ENCODE results near the gene GPR18. TPM values are rescaled to one million over a fixed set of nuclear protein-coding genes. Genes with fewer than 3 reads are reported as not detected.
"Not testable (repeated sequence)": the region's sequence is repeated elsewhere in the genome, so short reads cannot be mapped to it uniquely, and the experiment has no call there.

Gene GPR18
- total and polyA plus RNA-seq, 7 experiments from 2014 or later, result 11.5 to 40.4 (median 27.9) TPM

DNA sequence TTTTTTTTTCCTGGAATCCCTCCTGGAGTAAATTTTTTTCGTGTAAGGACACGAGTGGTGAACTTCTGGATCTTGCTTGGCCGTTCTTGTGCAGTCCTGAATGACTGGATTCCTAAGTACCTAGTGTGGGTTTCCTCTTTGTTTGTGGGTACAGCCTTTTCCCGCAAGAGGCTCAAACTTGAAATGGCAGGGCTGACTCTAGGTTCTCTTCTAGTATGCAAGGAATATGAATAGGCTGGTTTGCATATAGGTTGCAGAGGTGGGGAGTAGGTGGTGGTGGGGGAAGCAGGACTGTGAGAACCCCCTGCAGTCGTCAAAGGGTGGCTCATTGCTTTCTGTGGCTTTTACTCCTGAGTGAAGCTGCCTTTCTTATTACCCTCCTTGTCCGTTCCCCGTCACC lies 43.9 kb downstream of the GPR18 start:
- no peak for ATAC-seq
- peak overlapping the region; percentile 85 for H3K27ac ChIP-seq (ENCODE audit: low read depth, low read length)
- peaks cover 49 to 93% (median 79%) of the 10 kb centered on the region in 7 donors for H3K4me1 Mint-ChIP-seq
- H3K36me3 ChIP-seq (ENCODE audit: control insufficient read depth in 2 of 3, insufficient read depth in 3 of 3, low read length in 3 of 3), result no peaks in the 10 kb centered on the region
- POLR2A ChIA-PET, result interaction anchor here (0.7 to 7.4 kb wide), 12 partner anchors 10 to 223 kb away, joined by 3 to 273 read pairs (median 4); partner anchors contain the start of genes GPR18 and UBAC2
- H3K36me3 Mint-ChIP-seq, result peaks cover 0 to 36% (median 20%) of the 10 kb centered on the region in 5 donors
- no peaks in the 10 kb centered on the region for H3K9me3 ChIP-seq (ENCODE audit: control insufficient read depth in 2 of 3, low read length in 3 of 3)
- H3K27me3 ChIP-seq (ENCODE audit: control insufficient read depth in 2 of 2, insufficient read depth in 2 of 2, low read length in 2 of 2), result no peaks in the 10 kb centered on the region
- DNase-seq, result peak in 4 of 9 donors; percentile 34 to 53 (median 46)
- peak overlapping the region; percentile 94 to 100 (median 99) for H3K27ac Mint-ChIP-seq
- peaks cover 46 to 67% of the 10 kb centered on the region in 2 donors for H3K4me1 ChIP-seq (ENCODE audit: control insufficient read depth in 2 of 2, insufficient read depth in 2 of 2, low read length in 2 of 2)
- no peaks in the 10 kb centered on the region for H3K27me3 Mint-ChIP-seq
- peak overlapping the region; percentile 69 to 95 (median 92) for H3K4me3 Mint-ChIP-seq
- intact Hi-C loops (cut with micrococcal nuclease), result loop anchor here (2.0 to 10.0 kb wide), 4 partner anchors 13 to 391 kb away; partner anchors contain the start of genes CLYBL (in 1 of the 2) and UBAC2 (in 1 of the 2)
- H3K4me3 ChIP-seq (ENCODE audit: low read length), result peak overlapping the region; percentile 53
- H3K9me3 Mint-ChIP-seq, result peaks cover 0 to 2% (median 0%) of the 10 kb centered on the region in 11 donors
- CTCF ChIA-PET, result interaction anchor here (0.5 to 1.5 kb wide), 3 partner anchors 14 to 90 kb away, joined by 3 to 4 read pairs (median 4); no protein-coding TSS in a partner anchor

DNA sequence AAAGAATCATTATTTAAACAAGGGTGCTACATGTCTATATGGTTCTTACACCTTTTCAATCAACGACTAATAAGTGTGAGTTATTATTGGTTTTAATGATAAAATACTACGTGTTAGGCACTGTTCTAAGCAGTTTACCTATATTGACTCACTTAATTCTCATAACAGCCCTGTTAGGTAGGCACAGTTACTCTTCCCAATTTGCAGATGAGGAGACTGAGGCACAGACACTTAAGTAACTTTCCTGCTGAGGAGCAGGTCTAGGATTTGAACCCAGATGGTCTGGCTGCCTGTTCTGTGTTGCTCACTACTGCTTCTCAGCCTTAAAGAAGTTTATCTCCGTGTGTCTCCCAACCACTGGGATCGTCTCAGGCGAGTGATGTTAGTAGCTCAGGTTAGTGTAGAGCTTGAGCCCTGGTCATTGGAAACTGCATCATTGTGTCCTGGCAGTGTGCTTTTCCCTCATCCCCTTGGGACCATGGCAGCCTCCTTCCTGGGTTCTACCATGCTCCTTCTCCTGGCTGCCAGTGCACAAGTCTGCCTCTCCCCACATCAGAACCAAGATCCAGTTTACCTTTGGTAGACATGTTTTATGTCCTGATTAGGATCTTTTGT lies 46.7 kb downstream of the GPR18 start:
- H3K36me3 Mint-ChIP-seq, result peaks cover 6 to 34% (median 24%) of the 10 kb centered on the region in 5 donors
- H3K27ac Mint-ChIP-seq, result peak overlapping the region in 8 of 9 donors; percentile 10 to 87 (median 72)
- Histone ChIP-seq H3K27ac (ENCODE audit: low read depth, low read length) (peak overlapping the region; percentile 7), H3K4me3 (ENCODE audit: low read length) (no peak overlapping the region), H3K9me3 (ENCODE audit: control insufficient read depth in 2 of 3, low read length in 3 of 3) (no peaks in the 10 kb centered on the region), H3K36me3 (ENCODE audit: control insufficient read depth in 2 of 3, insufficient read depth in 3 of 3, low read length in 3 of 3) (peaks cover 0 to 7% (median 0%) of the 10 kb centered on the region in 3 experiments), H3K27me3 (ENCODE audit: control insufficient read depth in 2 of 2, insufficient read depth in 2 of 2, low read length in 2 of 2) (no peaks in the 10 kb centered on the region), H3K4me1 (ENCODE audit: control insufficient read depth in 2 of 2, insufficient read depth in 2 of 2, low read length in 2 of 2) (peaks cover 22 to 62% of the 10 kb centered on the region in 2 donors)
- peak overlapping the region in 8 of 10 donors; percentile 17 to 73 (median 30) for H3K4me3 Mint-ChIP-seq
- CTCF ChIA-PET, result interaction anchor here (0.6 kb wide), 1 partner anchor 44 kb away, joined by 3 read pairs; no protein-coding TSS in a partner anchor
- no peaks in the 10 kb centered on the region for H3K27me3 Mint-ChIP-seq
- peaks cover 48 to 93% (median 75%) of the 10 kb centered on the region in 7 donors for H3K4me1 Mint-ChIP-seq
- peaks cover 0 to 2% (median 0%) of the 10 kb centered on the region in 11 donors for H3K9me3 Mint-ChIP-seq
- DNase-seq (no peak), ATAC-seq (no peak)
- POLR2A ChIA-PET, result interaction anchor here (0.8 to 3.7 kb wide), 2 partner anchors 10 to 47 kb away, joined by 3 to 18 read pairs; partner anchors contain the start of gene UBAC2
- intact Hi-C loops (cut with micrococcal nuclease), result loop anchor here in 1 of 2 donors (10.0 kb wide), 1 partner anchor 393 kb away; the partner anchor contains the start of gene CLYBL

DNA sequence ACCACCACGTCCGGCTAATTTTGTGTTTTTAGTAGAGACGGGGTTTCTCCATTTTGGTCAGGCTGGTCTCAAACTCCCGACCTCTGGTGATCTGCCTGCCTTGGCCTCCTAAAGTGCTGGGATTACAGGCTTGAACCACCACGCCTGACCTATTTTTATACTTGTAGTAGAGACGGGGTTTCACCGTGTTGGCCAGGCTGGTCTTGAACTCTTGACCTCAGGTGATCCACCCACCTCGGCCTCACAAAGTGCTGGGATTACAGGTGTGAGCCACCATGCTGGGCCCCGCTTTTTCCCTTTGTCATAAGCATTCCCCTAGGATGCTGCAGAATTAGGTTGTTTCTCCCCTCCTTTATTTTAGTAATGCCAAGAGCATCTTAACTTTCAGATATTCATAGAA lies 47.6 kb downstream of the GPR18 start:
- Histone ChIP-seq H3K4me1 (ENCODE audit: control insufficient read depth in 2 of 2, insufficient read depth in 2 of 2, low read length in 2 of 2) (peaks cover 21 to 62% of the 10 kb centered on the region in 2 donors), H3K36me3 (ENCODE audit: control insufficient read depth in 2 of 3, insufficient read depth in 3 of 3, low read length in 3 of 3) (peaks cover 0 to 14% (median 0%) of the 10 kb centered on the region in 3 experiments)
- H3K27me3 ChIP-seq (ENCODE audit: control insufficient read depth in 2 of 2, insufficient read depth in 2 of 2, low read length in 2 of 2); H3K4me3 ChIP-seq (ENCODE audit: low read length); H3K9me3 ChIP-seq (ENCODE audit: control insufficient read depth in 2 of 3, low read length in 3 of 3); CTCF ChIA-PET; H3K27me3 Mint-ChIP-seq; ATAC-seq; H3K27ac ChIP-seq (ENCODE audit: low read depth, low read length); H3K9me3 Mint-ChIP-seq; DNase-seq: not testable (repeated sequence)
- H3K27ac Mint-ChIP-seq, result peak overlapping the region in 7 of 9 donors; percentile 16 to 85 (median 56)
- POLR2A ChIA-PET, result interaction anchor here (3.7 to 15.2 kb wide), 2 partner anchors 6 to 9 kb away, joined by 18 to 273 read pairs; partner anchors contain the start of gene UBAC2
- H3K4me1 Mint-ChIP-seq, result peaks cover 55 to 94% (median 81%) of the 10 kb centered on the region in 7 donors
- intact Hi-C loops (cut with micrococcal nuclease), result loop anchor here in 1 of 2 donors (10.0 kb wide), 1 partner anchor 394 kb away; the partner anchor contains the start of gene CLYBL
- H3K36me3 Mint-ChIP-seq, result peaks cover 7 to 41% (median 25%) of the 10 kb centered on the region in 5 donors
- H3K4me3 Mint-ChIP-seq, result peak overlapping the region in 4 of 10 donors; percentile 18 to 73 (median 36)

DNA sequence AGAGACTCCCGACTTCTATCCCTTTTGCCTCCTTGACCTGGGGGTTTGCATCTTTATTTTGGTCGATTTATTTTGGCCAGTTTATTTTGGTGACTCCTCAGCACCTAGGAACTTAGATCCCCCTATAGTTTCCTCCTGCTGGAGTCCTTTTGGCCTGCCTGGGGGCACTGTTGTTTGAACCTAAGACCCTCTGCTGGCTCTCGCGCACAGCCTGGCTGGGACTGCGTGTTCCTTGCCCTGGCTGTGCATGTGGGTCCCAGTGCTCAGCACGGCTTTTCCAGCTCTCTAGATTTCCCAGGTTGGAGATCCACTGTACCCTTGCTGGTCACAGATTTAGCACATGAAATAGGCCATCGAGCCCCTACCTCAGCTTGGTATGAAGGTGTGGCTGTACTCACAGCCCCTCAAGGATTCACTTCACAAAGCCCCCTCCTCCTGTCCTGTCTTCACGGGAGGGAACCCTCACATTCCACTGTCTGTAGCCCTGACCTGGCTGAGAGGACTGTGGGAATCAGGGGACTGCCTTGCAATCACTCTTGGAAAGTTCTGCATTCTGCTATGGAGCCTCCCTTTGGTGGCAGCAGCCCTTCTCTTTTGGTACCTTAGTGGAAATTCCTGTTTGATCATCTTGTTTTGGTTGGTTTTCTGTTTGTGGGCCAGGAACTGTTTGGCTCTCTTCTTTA lies 49.2 kb downstream of the GPR18 start:
- ChIA-PET POLR2A (interaction anchor here (0.6 to 15.2 kb wide), 7 partner anchors 8 to 318 kb away, joined by 3 to 273 read pairs (median 4); partner anchors contain the start of gene UBAC2), CTCF (interaction anchor here (0.6 to 0.9 kb wide), 2 partner anchors 16 to 28 kb away, joined by 3 read pairs; no protein-coding TSS in a partner anchor)
- Histone ChIP-seq H3K4me3 (ENCODE audit: low read length) (no peak overlapping the region), H3K4me1 (ENCODE audit: control insufficient read depth in 2 of 2, insufficient read depth in 2 of 2, low read length in 2 of 2) (peaks cover 26 to 62% of the 10 kb centered on the region in 2 donors), H3K9me3 (ENCODE audit: control insufficient read depth in 2 of 3, low read length in 3 of 3) (no peaks in the 10 kb centered on the region), H3K36me3 (ENCODE audit: control insufficient read depth in 2 of 3, insufficient read depth in 3 of 3, low read length in 3 of 3) (peaks cover 0 to 14% (median 0%) of the 10 kb centered on the region in 3 experiments), H3K27ac (ENCODE audit: low read depth, low read length) (peak overlapping the region; percentile 43), H3K27me3 (ENCODE audit: control insufficient read depth in 2 of 2, insufficient read depth in 2 of 2, low read length in 2 of 2) (no peaks in the 10 kb centered on the region)
- H3K27ac Mint-ChIP-seq, result peak overlapping the region in 8 of 9 donors; percentile 60 to 94 (median 83)
- H3K36me3 Mint-ChIP-seq, result peaks cover 7 to 46% (median 22%) of the 10 kb centered on the region in 5 donors
- H3K27me3 Mint-ChIP-seq, result peaks cover 0 to 2% (median 0%) of the 10 kb centered on the region in 5 donors
- peaks cover 0 to 2% (median 0%) of the 10 kb centered on the region in 11 donors for H3K9me3 Mint-ChIP-seq
- no peak for ATAC-seq
- DNase-seq, result no peak
- H3K4me3 Mint-ChIP-seq, result peak overlapping the region in 8 of 10 donors; percentile 7 to 72 (median 62)
- intact Hi-C loops (cut with micrococcal nuclease), result no loop called here
- H3K4me1 Mint-ChIP-seq, result peaks cover 58 to 94% (median 81%) of the 10 kb centered on the region in 7 donors

DNA sequence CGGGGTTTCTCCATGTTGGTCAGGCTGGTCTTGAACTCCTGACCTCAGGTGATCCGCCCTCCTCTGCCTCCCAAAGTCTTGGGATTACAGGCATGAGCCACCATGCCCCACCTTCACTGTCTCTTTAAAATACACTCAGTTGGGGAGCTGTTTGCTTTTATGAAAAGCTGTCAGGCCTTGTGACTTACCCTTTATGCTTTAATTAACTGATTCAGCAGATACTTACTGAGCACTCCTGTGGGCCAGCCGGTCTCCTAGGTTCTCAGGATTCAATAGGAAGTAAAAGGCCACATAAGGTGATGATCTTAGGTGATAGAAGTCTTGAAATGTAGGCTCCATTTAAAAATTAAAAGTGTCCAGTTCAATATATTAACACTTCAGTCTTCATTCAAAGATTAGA lies 50.0 kb downstream of the GPR18 start:
- ATAC-seq (no peak), DNase-seq (no peak)
- H3K9me3 ChIP-seq (ENCODE audit: control insufficient read depth in 2 of 3, low read length in 3 of 3), result no peaks in the 10 kb centered on the region
- H3K36me3 Mint-ChIP-seq, result peaks cover 7 to 49% (median 21%) of the 10 kb centered on the region in 5 donors
- peaks cover 32 to 64% of the 10 kb centered on the region in 2 donors for H3K4me1 ChIP-seq (ENCODE audit: control insufficient read depth in 2 of 2, insufficient read depth in 2 of 2, low read length in 2 of 2)
- POLR2A ChIA-PET, result interaction anchor here (1.0 to 15.2 kb wide), 6 partner anchors 9 to 56 kb away, joined by 3 to 273 read pairs (median 4); no protein-coding TSS in a partner anchor
- CTCF ChIA-PET, result no interaction called here
- H3K27ac Mint-ChIP-seq, result peak overlapping the region in 8 of 9 donors; percentile 28 to 95 (median 78)
- H3K4me1 Mint-ChIP-seq, result peaks cover 62 to 99% (median 88%) of the 10 kb centered on the region in 7 donors
- H3K27ac ChIP-seq (ENCODE audit: low read depth, low read length), result peak overlapping the region; percentile 43
- peak overlapping the region in 3 of 10 donors; percentile 30 to 95 (median 63) for H3K4me3 Mint-ChIP-seq
- peaks cover 0 to 2% (median 0%) of the 10 kb centered on the region in 5 donors for H3K27me3 Mint-ChIP-seq
- H3K36me3 ChIP-seq (ENCODE audit: control insufficient read depth in 2 of 3, insufficient read depth in 3 of 3, low read length in 3 of 3), result peaks cover 0 to 14% (median 0%) of the 10 kb centered on the region in 3 experiments
- peaks cover 0 to 2% (median 0%) of the 10 kb centered on the region in 11 donors for H3K9me3 Mint-ChIP-seq
- H3K27me3 ChIP-seq (ENCODE audit: control insufficient read depth in 2 of 2, insufficient read depth in 2 of 2, low read length in 2 of 2), result no peaks in the 10 kb centered on the region
- H3K4me3 ChIP-seq (ENCODE audit: low read length), result no peak overlapping the region
- intact Hi-C loops (cut with micrococcal nuclease), result no loop called here
